GM10248 (cell line): ENCODE results near the gene TAGLN3.

Experiments used
- CTCF ChIA-PET: fragments of 300-600 bp; sonication (Branson Sonifier 250); formaldehyde crosslinking; extraction: SDS; loops from one replicate; lab custom pipeline; 2021; ENCODE audit warnings: antibody characterized with exemption; lab: Yijun Ruan, JAX
- POLR2A ChIA-PET: fragments of 350-650 bp; sonication (Branson Sonifier 250); formaldehyde crosslinking; extraction: SDS; loops from one replicate; lab custom pipeline; 2020; ENCODE audit warnings: antibody characterized with exemption; lab: Yijun Ruan, JAX
- DNase-seq: peaks from one replicate; pipeline ENCODE4 v3.0.0; 2012; ENCODE audit errors: extremely low spot score
- CTCF ChIP-seq: IDR thresholded peaks from 2 replicates; pipeline ENCODE4 v1.5.1; 2012; ENCODE audit warnings: mild to moderate bottlenecking, low read depth; ENCODE audit errors: extremely low read depth, missing control alignments, control extremely low read depth

TAGLN3 gene

GRCh38 chr3:112042842-112043280 is 44.1 kb downstream of the TAGLN3 start:
- DNase-seq = no peak
- no peak for TF ChIP-seq CTCF
- ChIA-PET POLR2A (no interaction called here), CTCF (interaction anchor here (0.7 to 2.9 kb wide), 30 partner anchors 8 to 374 kb away, joined by 3 to 27 read pairs (median 4); partner anchors contain the start of genes ABHD10 and TMPRSS7)

GRCh38 chr3:112043621-112044201 is 45.0 kb downstream of the TAGLN3 start:
- TF ChIP-seq CTCF = peak; percentile 80
- ChIA-PET POLR2A (no interaction called here), CTCF (interaction anchor here (0.7 to 2.9 kb wide), 32 partner anchors 9 to 374 kb away, joined by 3 to 27 read pairs (median 4); partner anchors contain the start of genes ABHD10 and TMPRSS7)
- peak; percentile 57 for DNase-seq

GRCh38 chr3:112046599-112046998 is 47.9 kb downstream of the TAGLN3 start:
- ChIA-PET POLR2A (no interaction called here), CTCF (interaction anchor here (1.4 to 1.6 kb wide), 2 partner anchors 15 to 34 kb away, joined by 4 to 6 read pairs; no protein-coding TSS in a partner anchor)
- no peak for DNase-seq
- TF ChIP-seq CTCF = no peak

- DNase-seq = no peak
- POLR2A ChIA-PET = no interaction called here
- TF ChIP-seq CTCF = no peak
- CTCF ChIA-PET = no interaction called here
Observed at GRCh38 chr3:112047264-112047663, 48.5 kb downstream of the TAGLN3 start.

- no peak for DNase-seq
- CTCF ChIA-PET = interaction anchor here (2.0 kb wide), 1 partner anchor 14 kb away, joined by 5 read pairs; no protein-coding TSS in a partner anchor
- POLR2A ChIA-PET = no interaction called here
- TF ChIP-seq CTCF = no peak
Observed at GRCh38 chr3:112048911-112049310, 50.2 kb downstream of the TAGLN3 start.

- POLR2A ChIA-PET = no interaction called here
Observed at GRCh38 chr3:112053229-112053628, 54.5 kb downstream of the TAGLN3 start.

More at GRCh38 chr3:112053229-112053628, 54.5 kb downstream of the TAGLN3 start:
- no peak for DNase-seq
- CTCF ChIA-PET = interaction anchor here (0.8 to 2.9 kb wide), 5 partner anchors 9 to 338 kb away, joined by 3 to 13 read pairs (median 4); no protein-coding TSS in a partner anchor
- TF ChIP-seq CTCF = no peak
